Endothelial cell of umbilical vein (primary cell): ENCODE results near the gene STKLD1. TPM values are rescaled to one million over a fixed set of nuclear protein-coding genes. Genes with fewer than 3 reads are reported as not detected.

Experiments used
- BruUV-seq: library from RNA; stranded (reverse); fragments of 400-500 nt; replicated peaks from 2 replicates; lab custom pipeline; 2021; lab: Mats Ljungman, UMichigan
- CTCF ChIA-PET: fragments of 300-600, 350-600 bp; sonication (Branson Sonifier 250); formaldehyde crosslinking; loops from one replicate; lab custom pipeline; 2021; ENCODE audit warnings: antibody characterized with exemption, inconsistent platforms; lab: Charles Lee
- POLR2A ChIA-PET: fragments of 300-600, 350-600 bp; sonication (Branson Sonifier 250); formaldehyde crosslinking; loops from one replicate; lab custom pipeline; 2021; ENCODE audit warnings: antibody characterized with exemption, inconsistent platforms; lab: Charles Lee
- DNase-seq: peaks from one replicate; pipeline ENCODE4 v3.0.0-alpha.2; 2011; ENCODE audit warnings: low read depth, low spot score
- FAIRE-seq: peaks from 2 replicates; lab custom pipeline; 2011; peaks lifted over from hg19 to GRCh38; lab: Jason Lieb, UNC
- H2AFZ ChIP-seq: 2 replicates; pipeline ENCODE4 v1.6.0; 2012; ENCODE audit warnings: low read depth, low read length, control low read depth, inconsistent platforms
- H3K27ac ChIP-seq: 2 replicates; pipeline ENCODE4 v1.5.1; 2011; ENCODE audit warnings: low read depth, mild to moderate bottlenecking, control low read depth, low read length, moderate library complexity; ENCODE audit not compliant: insufficient read depth
- H3K27me3 ChIP-seq, 2 experiments: 2 replicates each; pipeline versions ENCODE4 v1.6.0 to v1.6.1; 2011; ENCODE audit warnings: low read length in 2 of 2, mixed read lengths in 1 of 2; ENCODE audit not compliant: control insufficient read depth in 2 of 2, insufficient read depth in 2 of 2
- H3K36me3 ChIP-seq, 2 experiments: 2 replicates in 1 of 2; 3 replicates in 1 of 2; pipeline ENCODE4 v1.5.1; 2011; ENCODE audit warnings: low read length in 2 of 2, mild to moderate bottlenecking in 1 of 2, moderate library complexity in 1 of 2; ENCODE audit not compliant: control insufficient read depth in 2 of 2, insufficient read depth in 2 of 2; ENCODE audit errors: extremely low read depth in 1 of 2
- H3K4me1 ChIP-seq: 3 replicates; pipeline ENCODE4 v1.5.1; 2011; ENCODE audit warnings: mild to moderate bottlenecking, low read length; ENCODE audit not compliant: control insufficient read depth, insufficient read depth; ENCODE audit errors: extremely low read depth
- H3K4me2 ChIP-seq: 2 replicates; pipeline ENCODE4 v1.6.1; 2011; ENCODE audit warnings: low read length, control low read depth, mixed read lengths; ENCODE audit not compliant: insufficient read depth
- H3K4me3 ChIP-seq, 3 experiments: fragments of 200-600 bp in 1 of 3; sonication (generic), shearing (Covaris generic) in 1 of 3; replicated peaks in 1 of 3; 2 replicates each; pipeline ENCODE4 v1.5.1; 2011 to 2016; ENCODE audit warnings: control low read depth in 3 of 3, low read length in 3 of 3, mild to moderate bottlenecking in 2 of 3, inconsistent platforms in 1 of 3, low read depth in 1 of 3, moderate library complexity in 1 of 3; ENCODE audit not compliant: insufficient read depth in 1 of 3
- H3K79me2 ChIP-seq: 2 replicates; pipeline ENCODE4 v1.6.0; 2012; ENCODE audit warnings: low read length, inconsistent platforms; ENCODE audit not compliant: control insufficient read depth, insufficient read depth
- H3K9ac ChIP-seq: replicated peaks from 2 replicates; pipeline ENCODE3; 2011; ENCODE audit warnings: low read length, control low read depth; ENCODE audit not compliant: insufficient read depth; ENCODE audit errors: extremely low read depth
- H3K9me1 ChIP-seq: replicated peaks from 3 replicates; pipeline ENCODE4 v1.6.0; 2011; ENCODE audit warnings: mild to moderate bottlenecking, low read length; ENCODE audit not compliant: control insufficient read depth, insufficient read depth; ENCODE audit errors: extremely low read depth
- H3K9me3 ChIP-seq: replicated peaks from 2 replicates; pipeline ENCODE4 v1.5.1; 2012; ENCODE audit warnings: low read length, inconsistent platforms; ENCODE audit not compliant: control insufficient read depth, insufficient read depth
- H4K20me1 ChIP-seq: replicated peaks from 2 replicates; pipeline ENCODE3; 2011; ENCODE audit warnings: mild to moderate bottlenecking, low read length; ENCODE audit not compliant: control insufficient read depth, insufficient read depth; ENCODE audit errors: extremely low read depth
- GATA2 ChIP-seq: IDR thresholded peaks from 2 replicates; pipeline ENCODE4 v1.7.0; 2011; ENCODE audit warnings: low read depth, mild to moderate bottlenecking, moderate library complexity, mixed read lengths, low read length; ENCODE audit not compliant: insufficient read length, insufficient read depth
- JUN ChIP-seq: IDR thresholded peaks from 2 replicates; pipeline ENCODE4 v1.6.1; 2011; ENCODE audit warnings: borderline replicate concordance, low read depth; ENCODE audit not compliant: insufficient read length, insufficient read depth
- MYC ChIP-seq: IDR thresholded peaks from one replicate; pipeline ENCODE4 v1.6.1; 2011; ENCODE audit warnings: mild to moderate bottlenecking, low read depth, low read length
- POLR2A ChIP-seq: IDR thresholded peaks from 2 replicates; pipeline ENCODE4 v1.6.1; 2012; ENCODE audit warnings: low read depth, mild to moderate bottlenecking, control low read depth, low read length
- POLR2AphosphoS5 ChIP-seq: IDR thresholded peaks from 2 replicates; pipeline ENCODE4 v1.6.1; 2012; ENCODE audit warnings: low read depth, mild to moderate bottlenecking, control low read depth, low read length, moderate library complexity; ENCODE audit not compliant: insufficient read depth
- dilution Hi-C: fragments of 300-500 bp; cut with MboI; formaldehyde crosslinking; loops from one replicate; pipeline ENCODE4 v1.15.0; 2019; ENCODE audit warnings: low sequenced_read_pairs; ENCODE audit not compliant: extremely low pct_ligation_motif_present
- intact Hi-C: fragments of 100-400 bp; cut with micrococcal nuclease; formaldehyde crosslinking; loops from one replicate; pipeline ENCODE4 v1.10.0; 2022
- polyA plus RNA-seq, 4 experiments: library from polyadenylated mRNA; depleted of rRNA in 3 of 4; stranded (reverse) in 3 of 4; unstranded in 1 of 4; fragments of >200 nt; gene quantifications; 2 replicates each; pipeline versions ENCODE4 v1.2.1 to v1.2.3, GENCODE V29; 2011 to 2012; ENCODE audit warnings: missing spikeins in 1 of 4
- total RNA-seq: library from RNA; stranded (reverse); gene quantifications from 2 replicates; pipeline ENCODE4 v1.2.3, GENCODE V29; 2021
- TF ChIP-seq, protein P1 (sequence below), 2 donors: IDR thresholded peaks; 1 replicate in 1 of 2; 2 replicates in 1 of 2; pipeline ENCODE4 v1.5.1; 2011; ENCODE audit warnings: low read length in 2 of 2, mild to moderate bottlenecking in 2 of 2, moderate library complexity in 2 of 2, control low read depth in 1 of 2, inconsistent platforms in 1 of 2, low read depth in 1 of 2; ENCODE audit not compliant: insufficient read depth in 1 of 2; ENCODE audit errors: extremely low read depth in 1 of 2
- TF ChIP-seq, protein P2 (sequence below): IDR thresholded peaks from 2 replicates; pipeline ENCODE4 v1.6.1; 2011; ENCODE audit not compliant: insufficient read depth, insufficient read length

Gene STKLD1
- total and polyA plus RNA-seq, 2 donors (not counting 3 experiments of a cell fraction or from before 2014, with no cell fraction given), result 0.29 to 0.77 TPM

DNA sequence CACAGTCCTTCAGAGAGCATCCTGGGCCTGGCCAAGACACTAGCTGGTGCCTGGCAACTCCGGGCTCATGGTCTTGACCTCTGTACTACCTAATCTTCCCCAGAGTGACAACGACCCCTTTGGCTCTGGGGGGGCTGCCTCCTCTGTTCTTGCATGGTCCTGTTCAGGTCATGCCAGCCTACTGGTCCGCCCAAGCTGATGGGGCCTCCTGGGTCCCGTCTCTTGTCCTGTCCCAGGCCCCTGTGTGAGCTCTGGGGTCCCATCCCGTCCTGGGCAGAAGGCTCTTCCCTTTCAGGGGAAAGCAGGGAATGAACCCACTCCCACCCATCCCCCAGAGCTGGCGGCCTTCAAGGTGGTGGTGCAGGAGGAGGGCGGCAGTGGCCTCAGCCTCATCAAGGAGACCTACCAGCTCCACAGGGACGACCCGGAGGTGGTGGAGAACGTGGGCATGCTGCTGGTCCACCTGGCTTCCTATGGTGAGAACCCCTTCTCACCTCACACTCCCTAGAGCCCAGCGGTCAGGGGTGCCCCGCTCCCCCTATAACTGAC is 28.4 kb downstream of the STKLD1 start:
- no peaks in the 10 kb centered on the region for H3K27me3 ChIP-seq
- H3K36me3 ChIP-seq, result peaks cover 2 to 25% of the 10 kb centered on the region in 2 experiments
- H3K4me1 ChIP-seq, result peaks cover 6% of the 10 kb centered on the region
- no peak overlapping the region for H2AFZ ChIP-seq
- ChIA-PET POLR2A (no interaction called here), CTCF (interaction anchor here (1.0 kb wide), 1 partner anchor 82 kb away, joined by 3 read pairs; no protein-coding TSS in a partner anchor)
- no peaks in the 10 kb centered on the region for H4K20me1 ChIP-seq
- H3K27ac ChIP-seq, result no peak overlapping the region
- BruUV-seq, result no TSS peak
- no peak overlapping the region for H3K4me2 ChIP-seq
- no peaks in the 10 kb centered on the region for H3K79me2 ChIP-seq
- H3K4me3 ChIP-seq, result no peak overlapping the region
- FAIRE-seq, result no peak
- DNase-seq, result no peak
- dilution Hi-C loops, result no loop called here
- H3K9ac ChIP-seq, result no peak overlapping the region
- no peaks in the 10 kb centered on the region for H3K9me1 ChIP-seq
- no peaks in the 10 kb centered on the region for H3K9me3 ChIP-seq
- TF ChIP-seq POLR2A (no peak), GATA2 (no peak), POLR2AphosphoS5 (no peak), MYC (no peak), JUN (no peak)
- TF ChIP-seq, protein P1, sequence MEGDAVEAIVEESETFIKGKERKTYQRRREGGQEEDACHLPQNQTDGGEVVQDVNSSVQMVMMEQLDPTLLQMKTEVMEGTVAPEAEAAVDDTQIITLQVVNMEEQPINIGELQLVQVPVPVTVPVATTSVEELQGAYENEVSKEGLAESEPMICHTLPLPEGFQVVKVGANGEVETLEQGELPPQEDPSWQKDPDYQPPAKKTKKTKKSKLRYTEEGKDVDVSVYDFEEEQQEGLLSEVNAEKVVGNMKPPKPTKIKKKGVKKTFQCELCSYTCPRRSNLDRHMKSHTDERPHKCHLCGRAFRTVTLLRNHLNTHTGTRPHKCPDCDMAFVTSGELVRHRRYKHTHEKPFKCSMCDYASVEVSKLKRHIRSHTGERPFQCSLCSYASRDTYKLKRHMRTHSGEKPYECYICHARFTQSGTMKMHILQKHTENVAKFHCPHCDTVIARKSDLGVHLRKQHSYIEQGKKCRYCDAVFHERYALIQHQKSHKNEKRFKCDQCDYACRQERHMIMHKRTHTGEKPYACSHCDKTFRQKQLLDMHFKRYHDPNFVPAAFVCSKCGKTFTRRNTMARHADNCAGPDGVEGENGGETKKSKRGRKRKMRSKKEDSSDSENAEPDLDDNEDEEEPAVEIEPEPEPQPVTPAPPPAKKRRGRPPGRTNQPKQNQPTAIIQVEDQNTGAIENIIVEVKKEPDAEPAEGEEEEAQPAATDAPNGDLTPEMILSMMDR (IDR thresholded peaks at IDR 0.05; ENCODE audit: extremely low read depth in 1 of 2, insufficient read depth in 1 of 2, low read depth in 1 of 2, low read length in 2 of 2), result no peak
- TF ChIP-seq, protein P2, sequence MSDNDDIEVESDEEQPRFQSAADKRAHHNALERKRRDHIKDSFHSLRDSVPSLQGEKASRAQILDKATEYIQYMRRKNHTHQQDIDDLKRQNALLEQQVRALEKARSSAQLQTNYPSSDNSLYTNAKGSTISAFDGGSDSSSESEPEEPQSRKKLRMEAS, result no peak
- intact Hi-C loops, result no loop called here
